DMS53 (cell line): Measurements from ENCODE around the gene C14orf132.

ENCODE experiments used
- DNase-seq: peaks from one replicate; lab custom pipeline; 2025; lab: John Stamatoyannopoulos, UW

Gene C14orf132

DNA sequence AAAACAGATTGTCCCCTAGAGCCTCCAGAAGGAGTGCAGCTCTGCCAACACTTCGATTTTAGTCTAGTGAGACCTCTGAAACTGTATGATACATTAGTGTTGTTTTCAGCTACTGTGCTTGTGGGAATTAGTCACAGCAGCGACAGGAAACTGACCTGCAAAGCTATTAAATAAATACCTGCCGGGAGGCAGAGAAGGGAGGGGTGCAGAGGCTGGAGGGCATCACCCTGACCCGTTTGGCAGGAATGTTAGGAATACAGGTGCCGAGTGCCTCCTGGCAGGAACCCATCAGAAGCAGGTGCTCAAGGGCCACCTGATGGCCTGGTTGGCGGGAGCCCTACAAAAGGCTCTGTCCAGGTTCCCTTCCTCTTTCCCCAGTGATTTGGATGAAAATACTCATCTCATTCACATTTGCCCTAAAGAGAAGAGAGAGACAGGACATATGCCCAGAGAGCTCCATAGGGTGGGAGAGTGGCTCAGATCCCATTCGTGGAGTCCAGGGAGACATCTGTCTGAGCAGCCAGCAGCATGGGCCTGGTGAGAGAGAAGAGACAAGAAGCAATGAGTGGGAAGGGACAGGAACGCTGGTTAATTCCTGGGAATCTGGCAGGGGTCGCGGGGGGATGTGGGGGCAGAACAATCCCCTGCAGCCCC, 44.6 kb downstream of the C14orf132 start:
- peak; percentile 96 for DNase-seq

DNA sequence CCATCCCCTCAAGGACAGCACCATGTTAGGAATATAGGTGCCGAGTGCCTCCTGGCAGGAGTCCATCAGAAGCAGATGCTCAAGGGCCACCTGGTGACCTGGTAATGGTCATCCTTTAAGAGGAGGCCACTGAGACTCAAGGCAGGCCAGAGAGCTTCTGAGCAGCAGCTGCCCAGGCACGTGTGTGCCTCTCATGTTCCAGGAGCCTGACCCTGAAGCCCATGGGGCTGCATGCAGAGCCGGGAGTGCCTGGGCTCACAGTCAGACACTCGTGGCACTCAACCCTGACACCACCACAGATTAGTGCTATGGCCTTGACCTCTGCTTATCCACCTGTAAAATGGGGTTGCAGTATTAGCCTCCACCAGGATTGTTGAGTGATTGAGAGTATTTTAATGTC, 45.6 kb downstream of the C14orf132 start:
- DNase-seq: peak; percentile 94

DNA sequence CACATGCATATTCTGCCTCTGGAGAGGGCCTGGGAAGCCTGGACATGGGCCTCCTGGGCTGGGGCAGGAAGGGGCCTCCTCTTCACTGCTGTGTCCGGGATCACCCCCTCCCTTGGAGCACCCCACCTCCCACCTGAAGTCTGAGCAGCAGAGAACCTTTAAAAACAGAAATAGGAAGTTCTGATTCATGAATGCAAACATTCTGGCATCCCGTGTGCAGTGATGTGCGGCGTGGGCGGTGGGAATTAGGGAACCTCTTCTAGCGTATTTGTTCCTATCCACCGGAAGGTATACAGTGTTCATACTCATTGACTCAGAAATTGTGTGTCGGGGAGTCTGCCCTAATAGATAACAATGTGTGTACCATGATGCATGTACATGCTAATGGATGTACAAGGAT, 46.2 kb downstream of the C14orf132 start:
- peak; percentile 67 for DNase-seq

DNA sequence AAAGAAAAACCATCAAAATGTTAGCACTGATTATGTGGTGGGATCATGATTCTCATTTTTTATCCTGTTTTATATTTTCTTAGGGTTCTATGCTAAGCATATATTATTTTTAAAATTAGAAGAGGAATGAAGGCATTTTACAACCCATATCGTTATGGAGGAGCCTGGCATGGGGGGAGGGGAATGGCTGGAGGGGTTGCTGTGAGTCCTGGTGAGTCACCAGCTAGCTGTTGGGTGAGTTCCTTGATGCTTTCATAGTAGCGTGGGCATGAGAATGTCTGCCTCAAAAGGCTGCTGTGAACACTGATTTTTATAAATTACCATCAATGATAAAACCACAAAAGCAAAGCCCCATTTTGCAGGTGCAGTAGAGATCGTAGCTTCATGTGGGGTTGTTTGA, 46.9 kb downstream of the C14orf132 start:
- peak; percentile 91 for DNase-seq

DNA sequence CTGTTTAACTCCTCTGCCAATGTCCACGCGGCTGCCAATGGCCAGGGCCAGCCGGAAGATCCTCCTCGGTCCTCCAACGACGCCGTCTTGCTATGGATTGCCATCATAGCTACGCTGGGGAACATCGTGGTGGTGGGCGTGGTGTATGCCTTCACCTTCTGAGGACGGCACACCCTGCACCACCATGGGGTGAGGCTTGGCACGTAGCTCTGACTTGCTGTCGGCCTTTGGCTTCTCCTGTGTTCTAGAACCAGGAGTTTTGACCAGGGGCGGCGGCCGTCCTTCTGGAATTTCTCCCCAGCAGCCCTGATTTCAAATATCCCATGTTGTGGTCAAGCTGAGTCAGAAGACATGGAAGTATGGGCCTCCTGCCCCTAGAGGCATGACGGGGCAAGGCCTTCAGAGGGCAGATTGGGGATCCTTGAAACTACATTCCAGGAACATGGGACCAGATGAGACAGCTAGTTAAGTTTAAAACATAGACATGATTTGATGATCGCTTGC, 47.5 kb downstream of the C14orf132 start:
- DNase-seq: no peak

DNA sequence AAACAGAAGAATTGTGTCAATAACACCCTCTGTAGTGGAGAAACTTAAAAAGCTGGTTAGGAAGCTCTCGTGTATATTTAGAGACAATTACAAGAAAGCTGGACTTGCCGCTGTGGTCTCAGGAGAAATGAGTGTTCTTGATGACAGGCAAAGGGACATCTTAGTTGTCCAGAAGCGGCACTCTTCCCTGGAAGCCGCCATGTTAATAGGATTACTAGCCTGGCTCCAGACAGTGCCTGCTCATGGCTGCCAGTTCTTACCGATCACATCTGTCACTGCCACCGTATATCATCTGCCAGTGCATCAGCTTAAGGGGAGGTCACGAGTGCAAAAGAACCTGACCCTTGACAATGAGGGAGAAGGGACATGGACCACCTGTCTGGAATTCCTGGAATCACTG, 48.9 kb downstream of the C14orf132 start:
- no peak for DNase-seq

DNA sequence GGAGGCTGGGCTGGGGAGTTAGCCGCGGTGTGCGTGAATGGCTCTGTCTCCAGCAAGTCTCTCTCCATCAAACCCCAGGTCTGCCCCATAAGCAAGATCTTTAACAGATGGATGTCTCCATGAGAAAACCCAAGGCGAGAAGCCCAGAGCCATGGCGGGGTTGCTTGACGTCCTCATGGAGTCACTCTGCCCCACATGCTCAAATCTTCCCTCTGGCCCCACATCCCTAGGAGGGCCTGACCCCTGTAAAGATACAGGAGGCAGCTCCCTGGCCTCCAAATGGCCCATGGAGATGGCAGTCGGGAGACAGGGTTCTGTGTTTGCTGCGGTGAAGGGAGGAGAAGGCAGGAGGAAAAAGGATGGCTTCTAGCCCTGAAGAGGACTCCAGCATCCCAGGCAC, 49.3 kb downstream of the C14orf132 start:
- no peak for DNase-seq

DNA sequence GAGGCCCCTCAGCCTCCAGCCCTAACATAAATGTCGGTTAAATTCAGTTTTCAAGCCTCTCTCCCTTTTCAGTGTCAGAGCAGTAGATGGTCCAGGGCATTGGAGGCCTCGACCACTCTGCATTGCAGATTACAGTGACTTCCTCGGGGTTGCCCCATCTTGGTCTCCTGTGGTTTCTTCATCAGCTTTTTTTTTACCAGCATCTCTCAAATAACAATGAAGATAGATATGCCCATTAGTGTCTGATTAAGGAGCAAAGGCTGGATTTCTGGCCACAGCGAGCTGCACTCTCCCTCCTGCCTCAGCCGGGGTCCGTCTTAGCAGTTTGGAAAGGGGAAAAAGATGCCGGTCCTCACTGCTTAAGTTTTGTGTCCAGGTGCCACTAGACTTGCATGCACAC, 49.7 kb downstream of the C14orf132 start:
- no peak for DNase-seq

DNA sequence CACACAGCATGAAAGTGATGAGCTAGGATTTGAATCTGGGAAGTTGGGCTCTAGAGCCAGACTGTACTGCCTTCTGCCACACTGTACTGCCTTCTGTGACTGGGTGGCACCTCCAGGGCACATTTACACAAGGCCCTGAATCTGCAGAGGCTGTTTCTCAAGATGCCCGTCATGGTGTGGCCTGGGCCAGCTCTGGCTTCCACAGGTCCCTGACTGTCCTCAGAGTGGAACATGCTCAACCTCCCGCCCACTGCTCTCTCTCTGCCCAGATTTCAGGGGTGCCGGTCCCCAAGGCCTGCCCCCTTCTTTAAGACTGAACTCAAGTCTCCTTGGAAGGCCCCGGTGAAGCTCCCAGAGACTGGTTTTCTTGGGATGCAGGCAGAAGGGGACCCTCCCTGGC, 50.2 kb downstream of the C14orf132 start:
- DNase-seq: no peak

DNA sequence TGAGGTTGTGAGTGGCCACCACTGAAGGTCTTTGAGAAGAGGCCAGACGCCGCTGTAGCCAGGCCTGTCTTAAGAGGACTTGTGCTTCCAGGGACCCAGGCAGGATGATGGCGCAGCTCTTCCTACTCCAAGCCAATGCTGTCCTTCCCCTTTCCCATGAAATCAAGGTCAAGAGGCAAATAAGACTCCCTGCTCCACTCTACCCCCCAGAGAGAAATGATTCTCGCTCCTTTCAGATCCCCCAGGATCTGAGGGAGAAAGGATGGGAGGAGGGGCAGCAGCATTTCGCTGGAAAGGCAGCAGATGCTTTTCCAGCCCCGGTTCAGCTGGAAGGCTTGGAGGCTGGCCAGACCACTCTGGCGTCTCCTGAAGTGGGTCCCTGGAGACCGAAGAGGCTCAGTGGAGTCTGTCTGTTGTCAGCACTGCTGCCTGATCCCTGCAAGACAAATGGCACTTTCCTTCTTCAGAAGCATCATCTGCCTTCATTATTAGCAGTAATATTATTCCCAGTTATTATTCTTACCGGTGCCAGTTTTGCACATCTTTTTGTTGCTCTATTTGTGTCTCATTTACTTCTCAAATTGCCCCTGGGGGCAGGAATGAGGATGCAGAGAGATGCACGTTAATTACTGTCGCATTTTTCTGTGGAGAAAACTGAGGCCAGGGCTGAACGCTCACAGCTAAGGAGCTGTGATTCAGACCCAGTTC, 51.4 kb downstream of the C14orf132 start:
- DNase-seq: peak; percentile 86

DNA sequence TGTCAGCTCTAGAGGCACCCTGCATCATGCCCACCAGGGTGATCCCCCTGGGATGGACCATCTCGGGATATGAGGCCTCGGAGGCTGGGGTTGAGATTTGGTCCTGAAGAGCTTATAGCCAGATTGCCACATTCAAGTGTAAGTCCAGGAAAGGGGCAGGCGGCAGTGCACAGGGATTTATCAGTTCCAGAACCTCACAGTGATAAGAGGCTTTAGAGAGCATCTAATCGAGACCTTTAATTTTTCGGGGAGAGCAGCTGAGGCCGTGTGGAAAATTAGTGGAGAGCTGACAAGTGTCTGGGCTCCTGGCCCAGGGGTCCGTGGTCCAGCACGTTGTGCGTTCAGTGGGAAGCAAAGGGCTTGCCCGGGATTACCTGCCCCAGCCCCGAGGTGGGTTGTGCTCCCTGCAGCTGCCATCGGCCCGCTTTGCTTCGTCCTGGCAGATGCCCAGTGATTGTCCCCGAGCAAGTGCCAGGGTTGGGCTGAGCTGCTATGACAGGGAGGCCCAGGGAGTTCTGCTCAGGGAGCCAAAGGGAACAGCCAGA, 52.1 kb downstream of the C14orf132 start:
- peak; percentile 42 for DNase-seq

DNA sequence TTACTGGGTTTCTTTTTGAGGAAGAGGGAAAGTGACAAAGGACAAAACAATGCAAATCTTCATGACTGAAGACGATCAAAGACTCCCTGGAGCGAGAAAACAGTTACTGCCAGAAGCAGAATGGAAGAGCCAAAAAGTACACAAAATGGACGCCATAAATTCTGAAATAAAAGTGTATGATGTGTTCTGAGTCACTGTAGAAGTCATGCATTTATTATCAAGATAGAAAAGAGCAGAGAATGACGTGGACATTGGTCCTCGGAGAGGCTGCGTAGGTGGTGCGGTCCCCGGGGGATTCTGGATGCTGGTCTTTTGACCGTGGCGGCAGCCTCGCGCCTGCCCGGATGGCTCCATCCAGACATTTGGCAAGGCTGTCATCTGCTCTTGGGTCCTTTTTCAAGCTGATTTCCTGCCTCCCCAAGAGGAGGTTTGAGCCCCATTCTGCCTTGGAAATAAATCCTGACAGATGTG, 52.8 kb downstream of the C14orf132 start:
- no peak for DNase-seq

DNA sequence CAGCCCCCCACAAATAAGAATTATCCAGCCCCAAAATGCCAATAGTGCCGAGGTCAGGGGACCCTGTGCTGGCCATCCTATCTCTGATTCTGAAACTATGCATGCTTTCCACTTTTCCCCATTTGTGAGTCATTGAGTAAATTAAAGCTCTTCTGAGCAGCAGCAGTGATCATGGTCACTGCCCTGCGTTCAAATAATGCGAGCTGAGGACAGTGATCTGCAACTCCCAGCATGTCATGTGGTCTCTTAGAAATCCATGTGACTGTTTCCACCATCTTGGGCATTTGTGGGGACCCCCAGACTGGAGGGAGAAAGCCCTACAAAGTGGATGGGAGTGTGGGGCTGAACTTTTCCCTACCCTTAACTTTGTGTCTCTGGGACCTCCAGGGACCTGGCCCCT, 53.8 kb downstream of the C14orf132 start:
- peak; percentile 58 for DNase-seq

DNA sequence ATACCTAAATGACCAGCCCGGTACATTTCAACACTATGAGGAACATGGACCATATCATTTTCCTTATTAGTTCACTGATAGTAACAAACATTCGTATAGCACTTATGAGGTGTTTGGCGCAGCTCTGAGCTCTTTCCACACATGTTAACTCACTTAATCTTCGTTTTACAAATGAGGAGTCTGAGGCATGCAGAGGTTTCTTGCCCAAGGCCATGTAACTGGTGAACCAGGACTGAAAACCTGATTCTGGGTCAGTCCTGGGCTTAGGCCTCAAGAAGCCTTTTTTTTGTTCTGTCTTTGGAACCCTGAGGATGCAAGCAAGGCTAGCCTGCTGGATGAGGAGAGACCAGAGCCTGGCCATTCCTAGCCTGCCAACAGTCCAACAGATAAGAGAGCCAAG, 55.0 kb downstream of the C14orf132 start:
- DNase-seq: no peak

DNA sequence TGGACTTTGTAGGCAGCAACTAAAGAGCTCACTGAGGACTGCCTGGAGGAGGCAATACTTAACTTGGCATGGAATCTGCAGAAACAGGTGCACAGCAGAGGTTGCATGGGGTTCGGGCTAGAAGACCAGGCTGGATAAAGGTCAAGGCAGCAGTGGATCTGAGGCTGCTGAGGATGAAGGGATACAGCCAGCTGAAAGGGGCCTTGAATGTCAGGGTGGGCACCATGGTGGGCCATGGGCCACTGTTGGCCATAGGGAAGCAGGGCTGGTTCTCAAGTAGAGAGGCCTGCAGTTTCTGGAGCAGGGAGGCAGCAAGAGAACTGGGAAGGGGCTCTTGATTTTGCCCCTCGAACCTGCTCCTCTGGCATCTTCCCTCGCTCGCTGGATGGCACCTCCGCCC, 55.5 kb downstream of the C14orf132 start:
- no peak for DNase-seq

DNA sequence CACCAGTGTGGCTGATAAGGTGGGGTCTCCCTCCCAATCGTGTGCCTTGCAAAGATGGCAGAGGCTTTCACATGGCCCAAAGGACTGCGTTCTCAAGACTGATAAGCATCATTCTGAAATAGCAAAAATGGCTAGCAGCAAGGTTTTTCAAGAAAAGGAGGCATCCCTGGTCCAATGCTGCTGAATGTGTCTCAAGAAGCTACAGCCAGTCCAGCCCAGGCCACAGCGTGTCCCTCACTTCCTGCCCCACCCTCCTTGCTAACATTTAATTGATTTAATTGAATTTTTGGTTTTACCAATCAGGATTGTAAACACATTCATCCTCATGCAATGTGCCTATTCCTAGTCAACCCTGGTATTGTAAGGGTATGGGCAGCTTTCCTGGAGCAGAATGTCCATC, 55.9 kb downstream of the C14orf132 start:
- peak; percentile 53 for DNase-seq

DNA sequence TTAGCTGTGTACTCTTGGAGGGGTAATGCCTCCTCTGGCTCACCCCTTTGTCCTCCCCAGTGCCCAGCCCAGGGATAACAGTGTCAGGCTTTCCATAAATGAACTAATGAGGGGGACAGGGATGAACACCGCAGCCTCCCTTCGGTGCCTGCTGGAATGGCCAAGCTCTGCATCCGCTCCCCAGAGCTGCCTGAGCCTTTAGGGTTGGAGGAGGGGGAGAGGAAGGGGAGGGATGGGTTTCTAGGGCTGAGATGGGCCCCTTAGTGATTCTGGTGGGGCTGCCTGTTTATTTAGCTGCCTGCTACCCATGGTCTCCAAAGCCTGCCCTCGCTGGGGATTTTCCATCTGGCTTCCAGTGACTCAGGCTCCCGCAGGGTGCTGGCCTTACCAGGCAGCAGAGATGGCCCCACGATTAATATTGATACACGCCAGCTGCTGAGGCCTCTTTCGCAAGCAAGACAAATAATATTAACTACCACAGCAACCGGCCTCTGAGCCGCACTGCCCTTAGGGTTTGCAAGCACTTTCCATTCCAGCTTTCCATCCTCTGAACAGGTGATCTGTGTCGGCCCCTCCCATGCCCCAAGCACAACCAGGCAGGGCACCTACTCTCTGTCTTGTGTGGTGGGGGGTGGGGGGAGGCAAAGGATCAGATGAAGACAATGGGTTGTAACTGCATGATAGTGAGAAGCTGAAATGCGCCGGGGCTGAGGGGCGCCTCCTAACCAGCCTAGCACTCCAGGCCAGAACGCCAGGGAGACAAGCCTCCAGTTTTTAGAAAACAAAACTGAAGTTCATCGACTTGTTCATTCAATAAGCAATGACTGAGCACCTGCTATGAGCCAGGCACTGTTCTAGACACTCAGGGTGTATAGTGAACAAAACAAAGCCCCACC, 56.7 kb downstream of the C14orf132 start:
- peak; percentile 97 for DNase-seq

DNA sequence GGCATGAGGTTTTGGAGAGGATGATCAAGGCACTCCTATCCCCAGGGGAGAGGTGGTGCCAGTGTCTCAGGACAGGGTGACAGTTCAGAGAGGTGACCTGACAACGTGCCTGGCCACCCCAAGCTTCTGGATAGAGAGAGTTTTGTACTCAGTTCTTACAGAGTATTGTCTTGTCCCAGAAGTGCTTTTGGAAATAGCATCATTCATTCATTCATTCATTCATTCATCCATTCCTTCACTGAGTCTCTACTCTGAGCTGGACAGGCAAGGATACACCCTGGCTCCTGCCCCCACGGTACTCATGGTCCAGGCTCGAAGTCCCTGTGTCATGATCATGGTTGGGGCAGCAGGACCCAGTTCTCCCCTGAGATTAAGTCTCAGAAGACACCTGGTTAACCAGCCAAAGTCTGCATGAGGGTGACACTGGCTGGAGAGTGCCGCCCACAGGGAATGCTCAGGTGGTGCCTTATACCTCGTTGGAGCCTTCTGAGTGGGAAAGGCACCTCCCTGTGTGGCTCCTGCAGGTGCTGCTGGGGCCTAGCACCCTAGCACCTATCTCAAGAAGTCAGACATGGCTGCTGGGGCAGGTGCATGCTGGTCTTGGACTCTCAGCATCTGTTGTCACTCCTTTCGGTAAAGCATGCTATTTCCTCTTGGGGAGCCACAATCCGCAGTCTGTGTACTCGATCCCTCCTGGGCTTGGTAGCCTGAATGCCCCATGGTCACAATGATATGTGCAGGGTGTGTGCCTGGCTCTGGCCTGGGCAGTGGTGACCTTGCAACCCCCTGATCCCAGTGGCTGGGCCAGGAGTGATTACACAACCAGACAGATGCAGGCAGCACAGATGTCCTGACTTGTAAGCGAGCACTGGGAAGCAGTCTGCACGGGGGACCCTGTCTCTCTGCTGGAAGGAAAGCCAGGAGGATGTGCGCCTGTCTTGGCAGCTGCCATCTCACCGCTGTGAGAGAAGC, 57.8 kb downstream of the C14orf132 start:
- peak; percentile 54 for DNase-seq

DNA sequence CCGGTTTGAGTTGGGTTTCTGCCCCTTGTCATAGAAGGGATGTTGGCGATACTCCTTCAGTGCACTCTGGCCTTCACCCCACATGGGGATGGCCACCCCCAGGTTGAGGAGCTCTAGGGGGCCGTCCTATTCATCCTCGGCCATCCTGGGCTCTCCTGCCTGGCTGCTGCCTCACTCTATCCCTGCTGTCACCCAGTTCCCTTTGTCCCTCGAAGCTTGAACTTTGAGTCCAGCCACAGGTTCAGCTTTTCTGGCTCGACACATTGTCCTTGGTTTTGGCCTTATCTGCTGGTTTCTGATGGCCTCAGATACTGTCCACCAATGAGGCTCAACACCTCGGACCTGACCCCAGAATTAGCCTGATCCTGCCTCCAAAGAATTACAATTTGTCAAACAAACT, 58.6 kb downstream of the C14orf132 start:
- no peak for DNase-seq

DNA sequence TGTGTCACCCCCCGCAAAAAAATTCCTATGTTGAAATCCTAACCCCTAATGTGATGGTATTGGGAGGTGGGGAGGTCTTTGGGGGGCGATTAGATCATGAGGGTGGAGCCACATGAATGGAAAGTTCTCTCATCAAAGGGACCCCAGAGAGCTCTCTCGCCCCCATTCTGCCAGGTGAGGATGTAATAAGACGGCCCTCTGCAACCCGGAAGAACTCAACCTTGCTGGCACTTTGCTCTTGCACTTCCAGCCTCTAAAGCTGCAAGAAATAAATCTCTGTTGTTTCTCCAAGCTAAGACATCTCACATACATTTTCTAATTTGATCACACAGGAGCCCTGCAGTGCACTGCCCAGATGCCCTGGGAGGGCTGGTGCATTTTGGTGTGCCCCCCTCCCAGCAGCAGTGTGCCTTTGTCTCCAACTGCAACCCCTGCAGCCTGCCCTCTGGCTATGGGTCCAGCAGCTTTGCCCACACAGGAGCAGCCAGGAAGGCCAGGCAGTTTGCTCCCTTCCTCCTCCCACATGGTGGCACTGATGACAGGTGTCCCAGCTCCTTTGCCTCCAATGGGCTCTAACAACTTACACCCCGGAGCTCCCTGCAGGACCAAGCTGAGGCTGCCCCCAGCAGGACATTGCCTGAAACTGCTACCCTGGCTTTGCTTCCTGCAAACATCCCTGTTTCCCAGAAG, 59.3 kb downstream of the C14orf132 start:
- DNase-seq: peak; percentile 94

DNA sequence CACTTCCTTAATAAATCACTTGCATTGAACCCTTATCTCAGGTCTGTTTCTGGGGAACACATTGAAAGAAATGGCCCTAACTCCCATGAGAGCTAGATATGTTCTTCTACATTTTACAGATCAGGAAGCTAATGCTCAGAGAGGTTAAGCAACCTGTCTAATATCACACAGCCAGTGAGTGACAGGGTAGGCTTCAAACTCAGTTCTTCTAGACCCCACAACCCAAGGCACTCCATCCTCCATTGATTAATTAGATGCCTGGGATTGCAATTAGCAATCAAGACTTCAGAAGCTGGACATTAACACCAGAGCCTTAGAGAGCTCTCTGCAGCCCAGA, 59.8 kb downstream of the C14orf132 start:
- no peak for DNase-seq
